ENCODE data around the gene GTSE1. TPM values are rescaled to one million over a fixed set of nuclear protein-coding genes. Genes with fewer than 3 reads are reported as not detected.

Gene GTSE1
- total and polyA plus RNA-seq, 2 donors (not counting 1 experiment from before 2014, with no cell fraction given), result 0.17 to 0.39 TPM

- WGBS (ENCODE audit: insufficient coverage), result 95% methylated on average over 8 of the region's 8 CpGs
- H3K27me3 ChIP-seq (replicated peaks in 1 of 4; ENCODE audit: control extremely low read depth in 1 of 4, control insufficient read depth in 3 of 4, insufficient read depth in 4 of 4, low read length in 3 of 4), result no peaks in the 10 kb centered on the region
- intact Hi-C loops (cut with micrococcal nuclease), result loop anchor here (10.0 kb wide), 1 partner anchor 331 kb away; no protein-coding TSS in a partner anchor
Measured at GRCh38 chr22:46353483-46354105, 56.9 kb downstream of the GTSE1 start.

More at GRCh38 chr22:46353483-46354105, 56.9 kb downstream of the GTSE1 start:
- Histone ChIP-seq H3K79me2 (ENCODE audit: control insufficient read depth, insufficient read depth, low read length) (peaks cover 4% of the 10 kb centered on the region), H3K4me1 (ENCODE audit: control insufficient read depth in 2 of 2, insufficient read depth in 2 of 2, low read length in 2 of 2) (peaks cover 0 to 30% of the 10 kb centered on the region in 2 donors), H3K9me3 (ENCODE audit: control extremely low read depth in 1 of 3, control insufficient read depth in 2 of 3, insufficient read depth in 1 of 3, low read length in 2 of 3) (no peaks in the 10 kb centered on the region), H4K20me1 (ENCODE audit: control insufficient read depth, insufficient read depth, low read length, poor library complexity, severe bottlenecking) (peaks cover 62% of the 10 kb centered on the region), H3K4me2 (replicated peaks; ENCODE audit: low read depth, low read length, poor library complexity, severe bottlenecking) (no peak overlapping the region), H3K27ac (ENCODE audit: low read length in 2 of 2) (no peak overlapping the region), H3K36me3 (replicated peaks in 1 of 2; ENCODE audit: control extremely low read depth in 1 of 2, control insufficient read depth in 1 of 2, extremely low read depth in 1 of 2, insufficient read depth in 2 of 2, low read length in 1 of 2) (peaks cover 3 to 84% of the 10 kb centered on the region in 2 experiments), H3K9ac (ENCODE audit: low read length) (no peak overlapping the region), H3K4me3 (ENCODE audit: control extremely low read depth in 1 of 5, extremely low read depth in 1 of 5, insufficient read depth in 1 of 5, low read depth in 2 of 5, low read length in 4 of 5) (no peak overlapping the region), H2AFZ (ENCODE audit: insufficient read depth, low read depth, low read length, poor library complexity, severe bottlenecking) (no peak overlapping the region)
- ChIA-PET CTCF (interaction anchor here (7.6 kb wide), 1 partner anchor 189 kb away, joined by 56 read pairs; no protein-coding TSS in a partner anchor), POLR2A (no interaction called here)
- no peak for TF ChIP-seq EZH2 (IDR thresholded peaks at IDR 0.05; ENCODE audit: borderline replicate concordance, insufficient read depth, low read depth, low read length, poor library complexity, severe bottlenecking)
- TF ChIP-seq CTCF (IDR thresholded peaks at IDR 0.05), result no peak
- Mint-ChIP-seq H3K4me1 (peaks cover 13% of the 10 kb centered on the region), H3K4me3 (no peak overlapping the region), H3K9me3 (ENCODE audit: insufficient read depth) (no peaks in the 10 kb centered on the region), H3K27me3 (no peaks in the 10 kb centered on the region), H3K27ac (peak overlapping the region; percentile 20)
- DNase-seq, result no peak
- no peak for ATAC-seq (ENCODE audit: low read depth)

All from B cell (primary cell).